CD4-positive, alpha-beta T cell treated with Interleukin-10 for 1 hour (primary cell): ENCODE measurements around the gene FLRT2.

Experiments used
- DNase-seq: peaks from one replicate; pipeline ENCODE4 v3.0.0-alpha.2; 2020

The FLRT2 gene

GRCh38 chr14:85565862-85566296, 35.9 kb downstream of the FLRT2 start:
- DNase-seq: no peak

- no peak for DNase-seq
These were observed 36.7 kb downstream of the FLRT2 start for GRCh38 chr14:85566603-85567002.

GRCh38 chr14:85572011-85572410, 42.1 kb downstream of the FLRT2 start:
- no peak for DNase-seq

- DNase-seq: no peak
These were observed 42.9 kb downstream of the FLRT2 start for GRCh38 chr14:85572845-85573244.

- DNase-seq: no peak
These were observed 43.5 kb downstream of the FLRT2 start for GRCh38 chr14:85573406-85573805.

- no peak for DNase-seq
These were observed 45.1 kb downstream of the FLRT2 start for GRCh38 chr14:85574853-85575616.

GRCh38 chr14:85575617-85575898, 45.6 kb downstream of the FLRT2 start:
- no peak for DNase-seq

- no peak for DNase-seq
These were observed 46.3 kb downstream of the FLRT2 start for GRCh38 chr14:85576218-85576617.

- no peak for DNase-seq
These were observed 47.1 kb downstream of the FLRT2 start for GRCh38 chr14:85576848-85577542.

GRCh38 chr14:85577543-85578114, 47.7 kb downstream of the FLRT2 start:
- DNase-seq: no peak

GRCh38 chr14:85578357-85578756, 48.4 kb downstream of the FLRT2 start:
- no peak for DNase-seq

- DNase-seq: no peak
These were observed 49.0 kb downstream of the FLRT2 start for GRCh38 chr14:85578930-85579329.

- no peak for DNase-seq
These were observed 50.0 kb downstream of the FLRT2 start for GRCh38 chr14:85579942-85580341.

- DNase-seq: no peak
These were observed 50.7 kb downstream of the FLRT2 start for GRCh38 chr14:85580536-85581140.

GRCh38 chr14:85581691-85582090, 51.7 kb downstream of the FLRT2 start:
- DNase-seq: no peak

GRCh38 chr14:85583380-85583779, 53.4 kb downstream of the FLRT2 start:
- no peak for DNase-seq

- DNase-seq: no peak
These were observed 54.5 kb downstream of the FLRT2 start for GRCh38 chr14:85584481-85584880.

GRCh38 chr14:85587151-85587711, 57.3 kb downstream of the FLRT2 start:
- no peak for DNase-seq

- DNase-seq: no peak
These were observed 60.8 kb downstream of the FLRT2 start for GRCh38 chr14:85590784-85591183.

GRCh38 chr14:85594217-85594616, 64.3 kb downstream of the FLRT2 start:
- DNase-seq: no peak

- DNase-seq: no peak
These were observed 66.0 kb downstream of the FLRT2 start for GRCh38 chr14:85595981-85596380.

GRCh38 chr14:85596562-85596961, 66.6 kb downstream of the FLRT2 start:
- no peak for DNase-seq

GRCh38 chr14:85597701-85598100, 67.8 kb downstream of the FLRT2 start:
- DNase-seq: no peak

- no peak for DNase-seq
These were observed 70.0 kb downstream of the FLRT2 start for GRCh38 chr14:85599939-85600338.
